Body of pancreas (tissue), 4 donors: ENCODE data around the gene MYO1B.

Source experiments
- POLR2A ChIP-seq, 3 donors: fragments of 450-650 bp; IDR thresholded peaks; one replicate each; pipeline ENCODE4 v1.6.1; 2016; ENCODE audit warnings: antibody characterized with exemption in 3 of 3, mild to moderate bottlenecking in 2 of 3
- TF ChIP-seq, protein P1 (sequence below), 7 experiments: fragments of 450-650 bp in 4 of 7; fragments of 200-600 bp in 3 of 7; sonication (generic) in 3 of 7; IDR thresholded peaks; one replicate each; pipeline ENCODE4 v1.5.1; 2016 to 2019; ENCODE audit warnings: antibody characterized with exemption in 7 of 7

DNA sequence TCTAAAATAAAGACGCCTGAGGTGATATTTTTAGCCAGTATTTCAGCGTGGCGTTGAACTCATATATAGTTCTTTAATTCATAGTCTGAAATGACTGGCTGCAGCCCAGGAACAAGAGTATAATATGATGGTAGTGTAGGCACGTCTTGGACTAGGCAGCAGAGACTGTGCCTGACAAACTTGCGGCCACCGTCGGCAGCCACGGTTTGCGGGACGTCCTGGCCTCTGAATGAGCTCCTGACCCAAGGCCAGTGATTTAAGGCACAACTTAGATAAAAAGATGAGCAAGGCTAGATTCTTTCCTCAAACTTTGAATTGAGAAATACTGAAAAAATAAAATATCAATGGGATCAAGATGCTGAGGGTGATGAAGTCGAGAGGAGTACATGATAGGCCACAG is 40.0 kb downstream of the MYO1B start:
- no peak for TF ChIP-seq POLR2A (IDR thresholded peaks at IDR 0.05)
- TF ChIP-seq, protein P1, sequence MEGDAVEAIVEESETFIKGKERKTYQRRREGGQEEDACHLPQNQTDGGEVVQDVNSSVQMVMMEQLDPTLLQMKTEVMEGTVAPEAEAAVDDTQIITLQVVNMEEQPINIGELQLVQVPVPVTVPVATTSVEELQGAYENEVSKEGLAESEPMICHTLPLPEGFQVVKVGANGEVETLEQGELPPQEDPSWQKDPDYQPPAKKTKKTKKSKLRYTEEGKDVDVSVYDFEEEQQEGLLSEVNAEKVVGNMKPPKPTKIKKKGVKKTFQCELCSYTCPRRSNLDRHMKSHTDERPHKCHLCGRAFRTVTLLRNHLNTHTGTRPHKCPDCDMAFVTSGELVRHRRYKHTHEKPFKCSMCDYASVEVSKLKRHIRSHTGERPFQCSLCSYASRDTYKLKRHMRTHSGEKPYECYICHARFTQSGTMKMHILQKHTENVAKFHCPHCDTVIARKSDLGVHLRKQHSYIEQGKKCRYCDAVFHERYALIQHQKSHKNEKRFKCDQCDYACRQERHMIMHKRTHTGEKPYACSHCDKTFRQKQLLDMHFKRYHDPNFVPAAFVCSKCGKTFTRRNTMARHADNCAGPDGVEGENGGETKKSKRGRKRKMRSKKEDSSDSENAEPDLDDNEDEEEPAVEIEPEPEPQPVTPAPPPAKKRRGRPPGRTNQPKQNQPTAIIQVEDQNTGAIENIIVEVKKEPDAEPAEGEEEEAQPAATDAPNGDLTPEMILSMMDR (IDR thresholded peaks at IDR 0.05), result no peak
